ENCODE data around the gene HOXA9. TPM values are rescaled to one million over a fixed set of nuclear protein-coding genes. Genes with fewer than 3 reads are reported as not detected.

Gene HOXA9
- total RNA-seq, 1 donor from 2014 or later: not detected

GRCh38 chr7:27115221-27116026 lies 49.9 kb downstream of the HOXA9 start:
- Mint-ChIP-seq H3K27ac (peak overlapping the region; percentile 98), H3K4me3 (ENCODE audit: low read depth) (peak overlapping the region; percentile 97), H3K27me3 (no peaks in the 10 kb centered on the region), H3K9me3 (ENCODE audit: low read depth) (no peaks in the 10 kb centered on the region), H3K4me1 (ENCODE audit: low read depth) (peaks cover 66% of the 10 kb centered on the region), H3K36me3 (ENCODE audit: insufficient read depth) (peaks cover 18% of the 10 kb centered on the region)
- no peak for TF ChIP-seq CTCF (IDR thresholded peaks at IDR 0.05; ENCODE audit: unreplicated experiment)
- DNase-seq (ENCODE audit: low spot score, unreplicated experiment): peak; percentile 46

- H3K4me3 Mint-ChIP-seq (ENCODE audit: low read depth): peak overlapping the region; percentile 97
- H3K27me3 Mint-ChIP-seq: no peaks in the 10 kb centered on the region
- H3K36me3 Mint-ChIP-seq (ENCODE audit: insufficient read depth): peaks cover 20% of the 10 kb centered on the region
Measured at GRCh38 chr7:27114881-27115220, 50.5 kb downstream of the HOXA9 start.

GRCh38 chr7:27113991-27114769 lies 51.2 kb downstream of the HOXA9 start:
- H3K27ac Mint-ChIP-seq: peak overlapping the region; percentile 98
- H3K4me3 Mint-ChIP-seq (ENCODE audit: low read depth): peak overlapping the region; percentile 97
- peaks cover 22% of the 10 kb centered on the region for H3K36me3 Mint-ChIP-seq (ENCODE audit: insufficient read depth)
- H3K9me3 Mint-ChIP-seq (ENCODE audit: low read depth): no peaks in the 10 kb centered on the region
- peak; percentile 9 for TF ChIP-seq CTCF (IDR thresholded peaks at IDR 0.05; ENCODE audit: unreplicated experiment)
- no peaks in the 10 kb centered on the region for H3K27me3 Mint-ChIP-seq
- peaks cover 63% of the 10 kb centered on the region for H3K4me1 Mint-ChIP-seq (ENCODE audit: low read depth)
- DNase-seq (ENCODE audit: low spot score, unreplicated experiment): no peak

More at GRCh38 chr7:27114881-27115220, 50.5 kb downstream of the HOXA9 start:
- Mint-ChIP-seq H3K4me1 (ENCODE audit: low read depth) (peaks cover 63% of the 10 kb centered on the region), H3K27ac (peak overlapping the region; percentile 98), H3K9me3 (ENCODE audit: low read depth) (no peaks in the 10 kb centered on the region)
- no peak for DNase-seq (ENCODE audit: low spot score, unreplicated experiment)
- TF ChIP-seq CTCF (IDR thresholded peaks at IDR 0.05; ENCODE audit: unreplicated experiment): no peak

GRCh38 chr7:27112955-27113949 lies 52.1 kb downstream of the HOXA9 start:
- H3K27ac Mint-ChIP-seq: peak overlapping the region; percentile 99
- peaks cover 60% of the 10 kb centered on the region for H3K4me1 Mint-ChIP-seq (ENCODE audit: low read depth)
- no peaks in the 10 kb centered on the region for H3K9me3 Mint-ChIP-seq (ENCODE audit: low read depth)
- H3K4me3 Mint-ChIP-seq (ENCODE audit: low read depth): peak overlapping the region; percentile 97
- no peaks in the 10 kb centered on the region for H3K27me3 Mint-ChIP-seq
- peaks cover 23% of the 10 kb centered on the region for H3K36me3 Mint-ChIP-seq (ENCODE audit: insufficient read depth)
- peak; percentile 58 for DNase-seq (ENCODE audit: low spot score, unreplicated experiment)
- no peak for TF ChIP-seq CTCF (IDR thresholded peaks at IDR 0.05; ENCODE audit: unreplicated experiment)

Small RNA genes lying within 50 kb of the gene (microRNA-seq; reads per million reads assigned to microRNA genes)
- gene MIR196B (ENCODE audit: borderline number of aligned reads, unreplicated experiment): 1.8 reads per million

Other genes with a start within 250 kb of the HOXA9 start
- 27.4 and 31.2 TPM in 2 replicates for gene HOXA1, start 69.5 kb downstream of the HOXA9 start, total RNA-seq
- gene HOXA2, start 62.9 kb downstream of the HOXA9 start, total RNA-seq: 17.9 and 18.6 TPM in 2 replicates
- 13.7 TPM in 2 replicates for gene HOXA4, start 34.8 kb downstream of the HOXA9 start, total RNA-seq
- gene HOXA5, start 21.9 kb downstream of the HOXA9 start, total RNA-seq: 12.6 and 18.1 TPM in 2 replicates
- 0.38 TPM in 1 of 2 replicates, not detected in the other for gene HOXA6, start 17.8 kb downstream of the HOXA9 start, total RNA-seq
- 77.4 and 85.5 TPM in 2 replicates for gene HOXA3, start 13.0 kb downstream of the HOXA9 start, total RNA-seq
- gene HOXA7, start 8.9 kb downstream of the HOXA9 start, total RNA-seq: 1.4 and 1.5 TPM in 2 replicates
- gene HOXA10, start 8.8 kb upstream of the HOXA9 start, total RNA-seq: not detected in 2 replicates
- not detected in 2 replicates for gene HOXA11, start 19.7 kb upstream of the HOXA9 start, total RNA-seq
- gene HOXA13, start 34.6 kb upstream of the HOXA9 start, total RNA-seq: not detected in 2 replicates
- not detected in 2 replicates for gene EVX1, start 77.3 kb upstream of the HOXA9 start, total RNA-seq

All from progenitor cell of endocrine pancreas (in vitro differentiated cells).